A549 (cell line): ENCODE results near the gene PPP1R1A. TPM values are rescaled to one million over a fixed set of nuclear protein-coding genes. Genes with fewer than 3 reads are reported as not detected.

Source experiments
- ATAC-seq, 2 experiments: fragments of 200-7000 bp in 1 of 2; fragments of >200 bp in 1 of 2; cut with Nextera tagmentation in 1 of 2; cut with Tn5 transposase in 1 of 2; 3 replicates each; pipeline versions ENCODE4 v1.8.0 to v1.9.1; 2018 to 2020; ENCODE audit warnings: mild to moderate bottlenecking in 1 of 2, moderate library complexity in 1 of 2
- CTCF ChIA-PET: fragments of 300-600 bp; sonication (Branson Sonifier 250); formaldehyde crosslinking; extraction: SDS; loops from one replicate; lab custom pipeline; 2021; ENCODE audit warnings: antibody characterized with exemption, inconsistent platforms; lab: Yijun Ruan, JAX
- POLR2A ChIA-PET: fragments of 350-600 bp; formaldehyde crosslinking; extraction: SDS; loops from one replicate; lab custom pipeline; 2021; ENCODE audit warnings: antibody characterized with exemption, inconsistent platforms; lab: Yijun Ruan, JAX
- DNase-seq, 2 experiments: peaks; one replicate each; pipeline versions ENCODE4 v3.0.0 to v3.0.0-alpha.2; 2011 to 2016; ENCODE audit warnings: low read depth in 1 of 2, low spot score in 1 of 2
- FAIRE-seq: peaks from 2 replicates; lab custom pipeline; 2011; peaks lifted over from hg19 to GRCh38; lab: Jason Lieb, UNC
- H3K27ac ChIP-seq, 2 experiments: fragments of >200 bp; sonication (Bioruptor Twin); formaldehyde crosslinking; 3 replicates each; pipeline ENCODE4 v1.5.1; 2016 to 2017
- H3K4me1 ChIP-seq: fragments of >200 bp; sonication (Bioruptor Twin); formaldehyde crosslinking; 3 replicates; pipeline ENCODE4 v1.6.1; 2016
- H3K4me2 ChIP-seq: fragments of >200 bp; sonication (Bioruptor Twin); formaldehyde crosslinking; 3 replicates; pipeline ENCODE4 v1.6.1; 2016
- H3K4me3 ChIP-seq: fragments of >200 bp; sonication (Bioruptor Twin); formaldehyde crosslinking; 3 replicates; pipeline ENCODE4 v1.5.1; 2016
- H3K9me3 ChIP-seq: fragments of >200 bp; sonication (Bioruptor Twin); formaldehyde crosslinking; 3 replicates; pipeline ENCODE4 v1.6.1; 2016
- BHLHE40 ChIP-seq: IDR thresholded peaks from 2 replicates; pipeline ENCODE4 v1.6.1; 2012; ENCODE audit warnings: low read depth, low read length, inconsistent platforms
- CBX2 ChIP-seq: fragments of 200-600 bp; sonication (generic); IDR thresholded peaks from 2 replicates; pipeline ENCODE4 v1.6.1; 2016; ENCODE audit warnings: low read depth, mild to moderate bottlenecking, borderline replicate concordance
- CBX8 ChIP-seq: fragments of 200-600 bp; sonication (generic); IDR thresholded peaks from 2 replicates; pipeline ENCODE4 v1.6.1; 2016
- CHD4 ChIP-seq: fragments of 200-600 bp; sonication (generic); IDR thresholded peaks from 2 replicates; pipeline ENCODE4 v1.6.1; 2016; ENCODE audit warnings: antibody characterized with exemption, mild to moderate bottlenecking, borderline replicate concordance
- EP300 ChIP-seq, 2 experiments: fragments of >200 bp; sonication (Bioruptor Twin); formaldehyde crosslinking; IDR thresholded peaks; 2 replicates in 1 of 2; 3 replicates in 1 of 2; pipeline ENCODE4 v1.6.1; 2016 to 2017
- FOSB ChIP-seq: fragments of 250-450 bp; sonication (Bioruptor Pico); IDR thresholded peaks from 2 replicates; pipeline ENCODE4 v1.5.0; 2020; ENCODE audit warnings: mild to moderate bottlenecking, moderate library complexity
- HEYL ChIP-seq: fragments of 250-450 bp; sonication (Bioruptor Pico); IDR thresholded peaks from 2 replicates; pipeline ENCODE4 v1.8.0; 2021; ENCODE audit warnings: mild to moderate bottlenecking, moderate library complexity
- JUNB ChIP-seq: fragments of >200 bp; sonication (Bioruptor Twin); formaldehyde crosslinking; IDR thresholded peaks from 2 replicates; pipeline ENCODE4 v1.6.1; 2016
- KDM1A ChIP-seq: fragments of 200-600 bp; sonication (generic); IDR thresholded peaks from 2 replicates; pipeline ENCODE4 v1.6.1; 2016; ENCODE audit warnings: low read depth, mild to moderate bottlenecking
- MAZ ChIP-seq: fragments of 150-350 bp; IDR thresholded peaks from 2 replicates; pipeline ENCODE4 v1.6.1; 2014; ENCODE audit warnings: antibody characterized with exemption, low read depth, low read length, borderline replicate concordance
- NFE2L2 ChIP-seq: fragments of 150-350 bp; conservative IDR thresholded peaks from 2 replicates; pipeline ENCODE4 v1.6.1; 2014; ENCODE audit warnings: low read length
- RCOR1 ChIP-seq: fragments of 150-350 bp; IDR thresholded peaks from 2 replicates; pipeline ENCODE4 v1.6.1; 2014; ENCODE audit warnings: antibody characterized with exemption, low read length, low read depth
- SMC3 ChIP-seq: fragments of >200 bp; sonication (Bioruptor Twin); formaldehyde crosslinking; IDR thresholded peaks from 3 replicates; pipeline ENCODE4 v1.6.1; 2018; ENCODE audit warnings: inconsistent platforms
- ZNF302 ChIP-seq: fragments of 250-450 bp; sonication (Bioruptor Pico); IDR thresholded peaks from 2 replicates; pipeline ENCODE4 v1.9.0; 2021; ENCODE audit warnings: inconsistent platforms, mild to moderate bottlenecking, moderate library complexity
- ZSCAN20 ChIP-seq: fragments of 250-450 bp; sonication (Bioruptor Pico); IDR thresholded peaks from 2 replicates; pipeline ENCODE4 v1.8.0; 2022; ENCODE audit warnings: mild to moderate bottlenecking, moderate library complexity
- WGBS: methylation state at CpG from one replicate; pipeline ENCODE4 v1.1.6; 2017; ENCODE audit errors: missing lambda C conversion rate; 5-methylcytosine and 5-hydroxymethylcytosine counted together
- polyA plus RNA-seq, 4 experiments: library from polyadenylated mRNA; depleted of rRNA in 3 of 4; stranded (reverse); fragments of >200 nt; fragmentation: RNase III in 1 of 4; extraction: RNeasy Plus Mini Kit Qiagen cat#74134 plus additional on column Dnase treatment in 1 of 4; gene quantifications; 2 replicates in 3 of 4; 3 replicates in 1 of 4; pipeline ENCODE4 v1.2.3, GENCODE V29; 2011 to 2017
- TF ChIP-seq, protein P1 (sequence below): fragments of 200-600 bp; sonication (generic); IDR thresholded peaks from 2 replicates; pipeline ENCODE4 v1.6.1; 2016; ENCODE audit warnings: antibody characterized with exemption, mild to moderate bottlenecking, moderate library complexity
- TF ChIP-seq, protein P2 (sequence below): IDR thresholded peaks from 2 replicates; pipeline ENCODE4 v1.6.1; 2012
- TF ChIP-seq, protein P3 (sequence below): fragments of 450-650 bp; IDR thresholded peaks from 2 replicates; pipeline ENCODE4 v1.6.1; 2014; ENCODE audit warnings: antibody characterized with exemption
- TF ChIP-seq, protein P4 (sequence below): fragments of >200 bp; sonication (Bioruptor Twin); formaldehyde crosslinking; IDR thresholded peaks from 2 replicates; pipeline ENCODE4 v1.6.1; 2016
- TF ChIP-seq, protein P5 (sequence below): IDR thresholded peaks from 2 replicates; pipeline ENCODE4 v1.6.1; 2012; ENCODE audit warnings: low read depth, borderline replicate concordance
- TF ChIP-seq, protein P6 (sequence below): fragments of >200 bp; sonication (Bioruptor Twin); formaldehyde crosslinking; IDR thresholded peaks from 3 replicates; pipeline ENCODE4 v1.5.1; 2016

PPP1R1A gene
- polyA plus RNA-seq, 2 of the 4 experiments (the other 2 are of a cell fraction), result 0.09 TPM; not detected in 1

DNA sequence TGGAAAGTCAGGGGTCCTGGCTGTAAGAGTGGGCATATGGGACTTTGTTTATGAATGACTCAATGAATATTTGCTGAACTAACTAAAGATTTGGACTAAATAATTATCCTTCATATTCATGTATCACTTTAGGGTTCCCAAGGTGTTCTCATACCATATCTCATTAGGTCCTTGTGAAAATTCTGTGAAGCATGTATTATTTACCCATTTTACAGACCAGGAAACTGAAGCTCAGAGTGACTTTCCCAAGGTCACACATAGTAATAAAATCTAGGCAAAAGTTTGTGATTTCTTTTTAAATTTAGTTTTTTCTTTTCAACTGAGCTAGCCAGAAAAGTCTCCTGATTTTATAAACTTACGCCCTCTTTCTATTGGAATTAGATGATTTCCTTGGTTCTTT is 29.7 kb downstream of the PPP1R1A start (continued):
- TF ChIP-seq, protein P1, sequence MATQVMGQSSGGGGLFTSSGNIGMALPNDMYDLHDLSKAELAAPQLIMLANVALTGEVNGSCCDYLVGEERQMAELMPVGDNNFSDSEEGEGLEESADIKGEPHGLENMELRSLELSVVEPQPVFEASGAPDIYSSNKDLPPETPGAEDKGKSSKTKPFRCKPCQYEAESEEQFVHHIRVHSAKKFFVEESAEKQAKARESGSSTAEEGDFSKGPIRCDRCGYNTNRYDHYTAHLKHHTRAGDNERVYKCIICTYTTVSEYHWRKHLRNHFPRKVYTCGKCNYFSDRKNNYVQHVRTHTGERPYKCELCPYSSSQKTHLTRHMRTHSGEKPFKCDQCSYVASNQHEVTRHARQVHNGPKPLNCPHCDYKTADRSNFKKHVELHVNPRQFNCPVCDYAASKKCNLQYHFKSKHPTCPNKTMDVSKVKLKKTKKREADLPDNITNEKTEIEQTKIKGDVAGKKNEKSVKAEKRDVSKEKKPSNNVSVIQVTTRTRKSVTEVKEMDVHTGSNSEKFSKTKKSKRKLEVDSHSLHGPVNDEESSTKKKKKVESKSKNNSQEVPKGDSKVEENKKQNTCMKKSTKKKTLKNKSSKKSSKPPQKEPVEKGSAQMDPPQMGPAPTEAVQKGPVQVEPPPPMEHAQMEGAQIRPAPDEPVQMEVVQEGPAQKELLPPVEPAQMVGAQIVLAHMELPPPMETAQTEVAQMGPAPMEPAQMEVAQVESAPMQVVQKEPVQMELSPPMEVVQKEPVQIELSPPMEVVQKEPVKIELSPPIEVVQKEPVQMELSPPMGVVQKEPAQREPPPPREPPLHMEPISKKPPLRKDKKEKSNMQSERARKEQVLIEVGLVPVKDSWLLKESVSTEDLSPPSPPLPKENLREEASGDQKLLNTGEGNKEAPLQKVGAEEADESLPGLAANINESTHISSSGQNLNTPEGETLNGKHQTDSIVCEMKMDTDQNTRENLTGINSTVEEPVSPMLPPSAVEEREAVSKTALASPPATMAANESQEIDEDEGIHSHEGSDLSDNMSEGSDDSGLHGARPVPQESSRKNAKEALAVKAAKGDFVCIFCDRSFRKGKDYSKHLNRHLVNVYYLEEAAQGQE, result no peak
- TF ChIP-seq NFE2L2 (no peak), JUNB (no peak), CBX2 (no peak), BHLHE40 (no peak), CBX8 (no peak), ZSCAN20 (no peak), RCOR1 (no peak)
- TF ChIP-seq, protein P2, sequence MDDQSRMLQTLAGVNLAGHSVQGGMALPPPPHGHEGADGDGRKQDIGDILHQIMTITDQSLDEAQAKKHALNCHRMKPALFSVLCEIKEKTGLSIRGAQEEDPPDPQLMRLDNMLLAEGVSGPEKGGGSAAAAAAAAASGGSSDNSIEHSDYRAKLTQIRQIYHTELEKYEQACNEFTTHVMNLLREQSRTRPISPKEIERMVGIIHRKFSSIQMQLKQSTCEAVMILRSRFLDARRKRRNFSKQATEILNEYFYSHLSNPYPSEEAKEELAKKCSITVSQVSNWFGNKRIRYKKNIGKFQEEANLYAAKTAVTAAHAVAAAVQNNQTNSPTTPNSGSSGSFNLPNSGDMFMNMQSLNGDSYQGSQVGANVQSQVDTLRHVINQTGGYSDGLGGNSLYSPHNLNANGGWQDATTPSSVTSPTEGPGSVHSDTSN, result no peak
- TF ChIP-seq, protein P3, sequence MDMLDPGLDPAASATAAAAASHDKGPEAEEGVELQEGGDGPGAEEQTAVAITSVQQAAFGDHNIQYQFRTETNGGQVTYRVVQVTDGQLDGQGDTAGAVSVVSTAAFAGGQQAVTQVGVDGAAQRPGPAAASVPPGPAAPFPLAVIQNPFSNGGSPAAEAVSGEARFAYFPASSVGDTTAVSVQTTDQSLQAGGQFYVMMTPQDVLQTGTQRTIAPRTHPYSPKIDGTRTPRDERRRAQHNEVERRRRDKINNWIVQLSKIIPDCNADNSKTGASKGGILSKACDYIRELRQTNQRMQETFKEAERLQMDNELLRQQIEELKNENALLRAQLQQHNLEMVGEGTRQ, result no peak

DNA sequence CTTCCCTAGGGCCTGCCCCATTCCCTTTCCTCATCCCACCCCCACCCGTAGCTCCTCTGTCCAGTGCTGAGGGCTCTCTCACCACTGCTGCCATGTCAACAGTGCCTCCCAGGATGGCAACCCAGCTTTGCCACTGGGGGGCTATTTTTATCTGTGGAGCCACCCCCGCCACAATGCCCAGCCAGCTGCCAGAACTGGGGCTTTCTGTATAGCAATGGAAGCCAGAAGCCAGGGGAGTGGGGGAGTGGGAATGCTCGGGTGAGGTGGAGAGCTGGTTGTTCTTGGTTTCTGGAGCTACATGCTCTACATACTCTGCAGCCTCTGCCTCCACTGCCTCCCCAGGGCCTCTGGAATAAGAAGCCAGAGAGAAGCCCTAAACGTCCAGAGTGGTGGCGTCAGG is 30.1 kb downstream of the PPP1R1A start:
- Histone ChIP-seq H3K4me2 (no peak overlapping the region), H3K4me3 (no peak overlapping the region), H3K27ac (no peak overlapping the region), H3K9me3 (peaks cover 2% of the 10 kb centered on the region; the same call in 2 of the 3 replicates), H3K4me1 (no peaks in the 10 kb centered on the region)
- ChIA-PET POLR2A (no interaction called here), CTCF (interaction anchor here (1.0 to 1.5 kb wide), 3 partner anchors 21 to 31 kb away, joined by 3 to 4 read pairs (median 3); no protein-coding TSS in a partner anchor)
- FAIRE-seq, result no peak
- DNase-seq, result no peak
- ATAC-seq, result no peak
- 6% methylated on average over 4 of the region's 5 CpGs for WGBS
- TF ChIP-seq ZNF302 (no peak), SMC3 (no peak), FOSB (CRISPR knock-in tag) (no peak), CHD4 (no peak), MAZ (no peak), HEYL (no peak), KDM1A (no peak), EP300 (IDR thresholded peaks at IDR 0.05) (no peak)
- TF ChIP-seq, protein P4, sequence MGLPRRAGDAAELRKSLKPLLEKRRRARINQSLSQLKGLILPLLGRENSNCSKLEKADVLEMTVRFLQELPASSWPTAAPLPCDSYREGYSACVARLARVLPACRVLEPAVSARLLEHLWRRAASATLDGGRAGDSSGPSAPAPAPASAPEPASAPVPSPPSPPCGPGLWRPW, result no peak
- TF ChIP-seq, protein P5, sequence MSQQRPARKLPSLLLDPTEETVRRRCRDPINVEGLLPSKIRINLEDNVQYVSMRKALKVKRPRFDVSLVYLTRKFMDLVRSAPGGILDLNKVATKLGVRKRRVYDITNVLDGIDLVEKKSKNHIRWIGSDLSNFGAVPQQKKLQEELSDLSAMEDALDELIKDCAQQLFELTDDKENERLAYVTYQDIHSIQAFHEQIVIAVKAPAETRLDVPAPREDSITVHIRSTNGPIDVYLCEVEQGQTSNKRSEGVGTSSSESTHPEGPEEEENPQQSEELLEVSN, result no peak
- TF ChIP-seq, protein P6, sequence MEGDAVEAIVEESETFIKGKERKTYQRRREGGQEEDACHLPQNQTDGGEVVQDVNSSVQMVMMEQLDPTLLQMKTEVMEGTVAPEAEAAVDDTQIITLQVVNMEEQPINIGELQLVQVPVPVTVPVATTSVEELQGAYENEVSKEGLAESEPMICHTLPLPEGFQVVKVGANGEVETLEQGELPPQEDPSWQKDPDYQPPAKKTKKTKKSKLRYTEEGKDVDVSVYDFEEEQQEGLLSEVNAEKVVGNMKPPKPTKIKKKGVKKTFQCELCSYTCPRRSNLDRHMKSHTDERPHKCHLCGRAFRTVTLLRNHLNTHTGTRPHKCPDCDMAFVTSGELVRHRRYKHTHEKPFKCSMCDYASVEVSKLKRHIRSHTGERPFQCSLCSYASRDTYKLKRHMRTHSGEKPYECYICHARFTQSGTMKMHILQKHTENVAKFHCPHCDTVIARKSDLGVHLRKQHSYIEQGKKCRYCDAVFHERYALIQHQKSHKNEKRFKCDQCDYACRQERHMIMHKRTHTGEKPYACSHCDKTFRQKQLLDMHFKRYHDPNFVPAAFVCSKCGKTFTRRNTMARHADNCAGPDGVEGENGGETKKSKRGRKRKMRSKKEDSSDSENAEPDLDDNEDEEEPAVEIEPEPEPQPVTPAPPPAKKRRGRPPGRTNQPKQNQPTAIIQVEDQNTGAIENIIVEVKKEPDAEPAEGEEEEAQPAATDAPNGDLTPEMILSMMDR, result no peak
